AML-193 (cell line): ENCODE results near the gene CFAP47.
"Not testable (repeated sequence)": the region's sequence is repeated elsewhere in the genome, so short reads cannot be mapped to it uniquely, and the experiment has no call there.

ENCODE experiments used
- DNase-seq, 2 experiments: peaks; one replicate each; lab custom pipeline; 2025; lab: John Stamatoyannopoulos, UW

The CFAP47 gene

DNA sequence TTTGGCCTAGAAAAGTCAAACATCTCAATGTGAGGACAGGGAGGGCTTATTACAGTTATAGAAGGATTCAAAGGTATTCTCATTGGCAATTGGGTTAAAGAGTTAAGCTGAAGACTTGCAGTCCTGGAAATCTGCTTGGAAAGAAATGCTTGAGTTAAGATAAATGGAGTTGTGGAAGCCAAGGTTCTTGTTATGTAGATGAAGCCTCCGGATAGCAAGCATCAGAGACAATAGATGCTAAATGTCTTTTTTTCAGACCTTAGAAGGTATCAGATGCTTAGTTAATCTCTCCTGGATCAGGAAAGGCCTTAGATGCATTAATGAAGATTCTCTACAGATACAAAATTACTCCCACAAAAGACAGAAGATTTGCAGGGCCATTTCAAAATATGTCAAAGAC, 299.3 kb downstream of the CFAP47 start:
- no peak for DNase-seq

DNA sequence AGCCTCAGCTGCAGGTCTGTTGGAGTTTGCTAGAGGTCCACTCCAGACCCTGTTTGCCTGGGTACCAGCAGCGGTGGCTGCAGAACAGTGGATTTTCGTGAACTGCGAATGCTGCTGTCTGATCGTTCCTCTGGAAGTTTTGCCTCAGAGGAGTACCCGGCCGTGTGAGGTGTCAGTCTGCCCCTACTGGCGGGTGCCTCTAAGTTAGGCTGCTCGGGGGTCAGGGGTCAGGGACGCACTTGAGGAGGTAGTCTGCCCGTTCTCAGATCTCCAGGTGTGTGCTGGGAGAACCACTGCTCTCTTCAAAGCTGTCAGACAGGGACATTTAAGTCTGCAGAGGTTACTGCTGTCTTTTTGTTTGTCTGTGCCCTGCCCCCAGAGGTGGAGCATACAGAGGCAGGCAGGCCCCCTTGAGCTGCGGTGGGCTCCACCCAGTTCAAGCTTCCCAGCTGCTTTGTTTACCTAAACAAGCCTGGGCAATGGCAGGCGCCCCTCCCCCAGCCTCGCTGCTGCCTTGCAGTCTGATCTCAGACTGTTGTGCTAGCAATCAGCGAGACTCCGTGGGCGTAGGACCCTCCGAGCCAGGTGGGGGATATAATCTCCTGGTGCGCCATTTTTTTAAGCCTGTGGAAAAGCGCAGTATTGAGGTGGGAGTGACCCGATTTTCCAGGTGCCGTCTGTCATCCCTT, 315.4 kb downstream of the CFAP47 start:
- not testable (repeated sequence) for DNase-seq

DNA sequence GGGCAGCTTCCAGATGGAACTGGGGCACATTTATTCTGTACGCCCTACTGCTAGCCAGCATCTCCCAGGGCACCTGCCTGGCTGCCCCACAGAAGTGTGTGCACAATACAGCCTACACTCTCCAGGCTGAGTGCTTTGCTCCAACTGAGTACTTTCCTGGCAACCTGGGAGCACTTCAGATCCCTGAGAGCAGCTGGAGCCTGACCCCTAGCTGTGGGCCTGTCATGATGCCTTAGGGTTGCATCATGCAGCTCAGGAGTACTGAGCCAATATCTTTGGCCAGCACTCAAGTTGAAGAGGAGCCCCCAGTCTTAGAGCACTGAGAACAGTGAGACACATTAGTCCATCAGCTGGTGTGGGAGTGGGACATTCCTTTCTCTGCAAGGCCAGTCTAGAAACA, 321.9 kb downstream of the CFAP47 start:
- no peak for DNase-seq

DNA sequence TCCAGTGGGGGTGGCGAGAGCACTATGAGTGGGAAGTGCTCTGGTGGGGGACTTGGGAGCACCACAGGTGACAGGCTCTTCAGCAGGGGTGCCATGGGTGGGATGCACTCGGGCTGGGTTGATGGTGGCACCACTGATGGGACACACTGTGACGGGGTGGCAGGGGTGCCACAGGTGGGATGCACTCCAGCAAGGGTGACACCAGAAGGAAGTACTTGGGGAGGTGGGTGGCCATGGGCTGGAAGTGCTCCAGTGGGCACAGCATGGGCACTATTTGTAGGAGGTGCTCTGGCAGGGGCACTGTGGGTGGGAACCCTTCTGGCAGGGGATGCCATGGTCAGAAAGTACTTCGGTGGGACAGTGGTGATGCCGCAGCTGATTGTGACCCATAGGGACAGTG, 346.6 kb downstream of the CFAP47 start:
- DNase-seq = no peak

GRCh38 chrX:36310136-36310535, 390.6 kb downstream of the CFAP47 start:
- no peak for DNase-seq

GRCh38 chrX:36314303-36314702, 394.8 kb downstream of the CFAP47 start:
- no peak for DNase-seq

- no peak for DNase-seq
Observed at GRCh38 chrX:36334572-36334971, 415.0 kb downstream of the CFAP47 start.

DNA sequence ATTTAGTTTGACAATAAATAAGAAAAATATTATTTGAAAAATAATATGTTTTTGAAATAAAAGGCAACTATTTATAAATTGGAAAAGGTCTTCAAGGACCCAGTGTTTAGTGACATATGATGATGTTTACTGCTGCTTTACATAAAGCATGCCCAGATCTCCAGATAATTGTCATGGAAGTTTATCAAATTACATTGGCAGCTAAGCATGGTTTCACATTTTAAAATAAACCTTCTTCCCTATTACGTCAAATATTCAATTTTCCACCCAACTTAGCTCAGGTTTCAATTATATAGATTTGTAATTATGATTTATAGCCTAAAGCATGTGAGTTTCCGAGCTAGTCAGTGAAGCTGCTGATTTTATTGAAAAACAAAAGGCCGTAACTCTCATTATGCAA, 417.2 kb downstream of the CFAP47 start:
- no peak for DNase-seq

DNA sequence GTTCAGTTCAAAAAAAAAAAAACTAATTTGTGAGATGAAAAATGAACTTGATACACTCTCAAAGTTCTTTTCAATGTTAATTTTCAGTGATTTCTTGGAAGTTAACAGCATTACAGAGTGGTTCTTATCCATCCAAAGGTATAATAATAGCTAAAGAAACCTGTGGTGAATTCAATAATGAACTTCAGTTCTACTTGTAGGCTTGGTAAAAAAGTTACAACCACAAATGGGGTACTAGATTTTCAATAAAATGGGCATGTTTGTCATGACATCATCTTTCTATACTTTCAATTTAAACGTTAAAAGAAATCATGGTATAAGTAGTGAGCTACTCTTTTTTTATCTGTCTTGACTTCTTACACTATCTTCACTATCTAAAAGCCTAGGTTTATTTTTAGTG, 424.8 kb downstream of the CFAP47 start:
- no peak for DNase-seq

GRCh38 chrX:36348509-36348908, 429.0 kb downstream of the CFAP47 start:
- DNase-seq = no peak

GRCh38 chrX:36357855-36358254, 438.3 kb downstream of the CFAP47 start:
- DNase-seq = no peak

DNA sequence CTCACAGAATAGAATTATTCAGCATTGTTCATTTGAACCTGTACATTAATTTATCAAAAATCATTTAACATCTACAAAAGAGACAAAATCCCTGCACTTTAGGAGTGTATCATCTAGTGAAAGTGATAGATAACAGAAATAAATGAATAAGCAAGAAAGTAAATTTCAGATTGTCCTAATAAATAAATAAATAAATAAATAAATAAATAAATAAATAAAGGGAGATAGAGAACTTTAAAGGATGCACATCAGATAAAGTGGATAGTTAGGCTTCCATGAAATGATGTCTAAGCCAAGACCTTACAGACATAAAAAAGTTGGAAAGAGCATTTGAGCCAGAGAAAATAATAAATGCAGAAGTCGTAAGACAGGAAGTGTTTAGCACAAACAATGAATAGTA, 444.7 kb downstream of the CFAP47 start:
- DNase-seq = no peak

DNA sequence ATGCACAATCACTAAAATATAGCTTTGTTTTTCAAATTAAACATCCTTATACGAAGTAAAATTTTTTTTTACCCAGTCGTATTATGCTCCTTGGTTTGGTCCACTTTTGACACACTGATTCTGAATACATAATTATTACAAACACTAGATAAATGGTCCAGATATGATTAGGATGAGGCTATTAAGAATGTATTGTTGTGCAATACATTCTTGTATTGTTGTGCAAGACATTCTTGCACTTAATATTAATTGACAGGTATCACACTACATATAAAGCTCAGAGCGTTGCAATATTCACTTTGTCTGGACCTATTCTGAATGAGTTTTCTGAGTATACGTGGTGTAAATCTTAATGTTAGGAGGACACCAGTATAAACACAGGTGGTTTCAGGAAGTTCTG, 464.0 kb downstream of the CFAP47 start:
- DNase-seq = no peak

- DNase-seq = no peak
Observed at GRCh38 chrX:36388901-36389300, 469.4 kb downstream of the CFAP47 start.

GRCh38 chrX:36401774-36402173, 482.2 kb downstream of the CFAP47 start:
- no peak for DNase-seq

DNA sequence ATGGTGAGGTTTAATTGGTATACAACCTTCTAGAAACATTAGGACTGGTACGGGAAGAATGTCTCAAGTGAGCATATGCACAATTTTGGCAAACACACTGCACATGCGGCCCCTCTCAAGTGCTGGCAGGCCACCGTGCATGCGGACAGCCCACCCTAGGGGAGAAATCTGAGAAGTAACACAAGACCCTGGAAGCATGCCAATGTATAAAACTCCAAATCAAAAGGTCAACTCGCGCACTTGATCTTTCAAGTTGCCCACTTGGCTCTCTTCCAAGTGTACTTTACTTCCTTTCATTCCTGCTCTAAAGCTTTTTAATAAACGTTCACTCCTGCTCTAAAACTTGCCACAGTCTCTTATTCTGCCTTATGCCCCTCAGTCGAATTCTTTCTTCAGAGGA, 488.3 kb downstream of the CFAP47 start:
- DNase-seq = no peak

DNA sequence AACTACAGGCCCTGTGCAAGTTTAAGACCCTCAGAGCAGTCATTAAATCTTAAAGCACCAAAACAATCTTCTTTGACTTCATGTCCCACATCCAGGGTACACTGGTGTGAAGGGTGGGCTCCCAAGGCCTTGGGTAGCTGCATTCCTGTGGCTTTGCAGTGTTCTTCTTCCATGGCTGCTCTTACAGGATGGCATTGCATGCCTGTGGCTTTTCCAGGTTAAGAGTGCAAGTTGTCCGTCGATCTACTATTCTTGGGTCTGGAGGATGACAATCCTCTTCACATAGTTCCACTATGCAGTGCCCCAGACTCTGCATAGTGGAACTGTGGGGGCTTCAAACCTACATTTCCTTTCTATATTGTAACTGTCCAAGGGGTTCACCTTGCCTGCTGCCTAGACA, 494.5 kb downstream of the CFAP47 start:
- DNase-seq = no peak

GRCh38 chrX:36422368-36422767, 502.8 kb downstream of the CFAP47 start:
- DNase-seq = no peak

- no peak for DNase-seq
Observed at GRCh38 chrX:36431819-36432218, 512.3 kb downstream of the CFAP47 start.

DNA sequence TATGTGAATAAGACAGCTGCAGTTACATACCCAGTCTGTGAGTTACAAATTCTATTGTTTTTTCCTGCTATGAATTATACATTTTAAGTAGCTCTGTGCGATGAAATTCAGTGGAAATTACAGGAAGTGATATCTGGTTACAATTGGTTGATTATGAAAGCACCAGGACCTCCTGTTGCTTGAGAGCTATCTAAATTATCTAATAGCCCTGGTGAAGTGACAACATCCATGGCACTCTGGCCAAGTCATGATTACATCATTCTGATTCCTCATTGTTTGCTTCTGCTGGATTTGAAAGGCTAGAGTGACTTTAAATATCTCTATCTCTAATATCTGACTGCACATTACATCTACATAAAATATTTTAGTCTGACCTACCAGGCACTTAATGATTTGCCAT, 515.0 kb downstream of the CFAP47 start:
- no peak for DNase-seq
